HG03571 (cell line): ENCODE results near the gene WFDC2.
A peak's percentile ranks its signal among the peaks of the same experiment; 100 is the strongest.

Source experiments
- ATAC-seq: cut with Tn5 transposase; IDR thresholded peaks from one replicate; pipeline ENCODE4 v1.9.1; 2021; ENCODE audit not compliant: unreplicated experiment

WFDC2 gene, protein sequence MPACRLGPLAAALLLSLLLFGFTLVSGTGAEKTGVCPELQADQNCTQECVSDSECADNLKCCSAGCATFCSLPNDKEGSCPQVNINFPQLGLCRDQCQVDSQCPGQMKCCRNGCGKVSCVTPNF

DNA sequence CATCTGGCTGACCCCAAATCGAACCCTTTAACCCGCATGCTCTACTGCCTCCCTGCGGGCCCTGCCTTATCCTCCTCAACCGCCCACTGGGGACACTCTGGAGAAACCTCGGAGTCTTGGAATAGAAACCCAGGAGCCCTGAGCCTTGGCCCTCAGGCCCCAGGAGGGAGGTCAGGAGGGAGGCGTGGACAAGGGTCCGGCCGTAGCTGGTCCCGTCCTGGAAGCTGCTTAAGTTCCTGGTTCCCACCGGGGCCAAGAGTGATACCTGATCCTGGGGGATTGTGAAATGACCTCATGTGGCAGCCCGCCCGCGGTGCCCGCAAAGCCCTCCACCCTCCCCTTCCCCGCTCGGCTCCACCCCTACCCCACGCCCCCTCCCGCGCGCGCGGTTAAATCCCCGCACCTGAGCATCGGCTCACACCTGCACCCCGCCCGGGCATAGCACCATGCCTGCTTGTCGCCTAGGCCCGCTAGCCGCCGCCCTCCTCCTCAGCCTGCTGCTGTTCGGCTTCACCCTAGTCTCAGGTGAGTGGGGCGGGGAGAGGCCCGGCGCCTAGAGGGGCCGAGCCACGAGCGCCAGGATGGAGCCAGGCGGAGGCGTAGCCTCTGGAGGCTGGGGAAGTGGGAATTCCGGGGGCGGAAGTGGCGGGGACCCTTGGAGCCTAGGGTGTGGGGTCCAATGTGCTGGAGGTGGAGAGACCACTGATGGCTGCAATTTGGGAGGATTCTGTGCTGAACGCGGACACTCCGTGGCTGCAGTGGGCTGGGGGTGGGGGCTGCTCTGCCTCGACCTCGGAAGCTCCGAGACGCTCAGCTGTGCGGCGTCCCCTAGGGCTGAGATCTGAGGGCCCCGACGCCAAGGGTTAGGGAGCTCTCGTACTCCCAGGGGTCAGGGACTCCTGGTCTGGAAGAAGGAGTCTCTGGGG lies at the start of gene WFDC2:
Gene WFDC2 (plus strand): TSS at position 418 of the 926 bp plus-strand sequence. CDS start 29 bp downstream, at position 447.
- no peak for ATAC-seq

- no peak for ATAC-seq
These were observed 49.4 kb upstream of the WFDC2 start for GRCh38 chr20:45420125-45420524.

DNA sequence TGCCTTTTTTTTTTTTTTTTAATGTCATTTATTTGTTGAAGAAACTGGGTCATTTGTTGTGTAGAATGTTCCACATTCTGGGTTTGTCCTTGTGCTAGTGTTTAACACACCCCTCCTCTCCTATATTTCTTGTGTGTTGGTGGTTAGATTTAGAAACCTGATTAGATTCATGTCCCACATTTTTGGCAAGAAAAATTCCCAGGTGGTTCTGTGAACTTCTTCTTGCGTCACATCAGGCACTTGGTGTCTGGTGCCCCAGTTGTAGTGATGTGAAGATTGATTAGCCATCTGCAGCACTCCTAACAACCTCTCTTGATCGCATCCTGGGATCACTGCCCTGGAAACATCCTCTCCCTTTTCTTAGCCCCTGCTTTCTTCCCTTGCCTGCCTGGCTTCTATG lies 45.9 kb upstream of the WFDC2 start:
- no peak for ATAC-seq

GRCh38 chr20:45425561-45425960 lies 44.0 kb upstream of the WFDC2 start:
- ATAC-seq = no peak

DNA sequence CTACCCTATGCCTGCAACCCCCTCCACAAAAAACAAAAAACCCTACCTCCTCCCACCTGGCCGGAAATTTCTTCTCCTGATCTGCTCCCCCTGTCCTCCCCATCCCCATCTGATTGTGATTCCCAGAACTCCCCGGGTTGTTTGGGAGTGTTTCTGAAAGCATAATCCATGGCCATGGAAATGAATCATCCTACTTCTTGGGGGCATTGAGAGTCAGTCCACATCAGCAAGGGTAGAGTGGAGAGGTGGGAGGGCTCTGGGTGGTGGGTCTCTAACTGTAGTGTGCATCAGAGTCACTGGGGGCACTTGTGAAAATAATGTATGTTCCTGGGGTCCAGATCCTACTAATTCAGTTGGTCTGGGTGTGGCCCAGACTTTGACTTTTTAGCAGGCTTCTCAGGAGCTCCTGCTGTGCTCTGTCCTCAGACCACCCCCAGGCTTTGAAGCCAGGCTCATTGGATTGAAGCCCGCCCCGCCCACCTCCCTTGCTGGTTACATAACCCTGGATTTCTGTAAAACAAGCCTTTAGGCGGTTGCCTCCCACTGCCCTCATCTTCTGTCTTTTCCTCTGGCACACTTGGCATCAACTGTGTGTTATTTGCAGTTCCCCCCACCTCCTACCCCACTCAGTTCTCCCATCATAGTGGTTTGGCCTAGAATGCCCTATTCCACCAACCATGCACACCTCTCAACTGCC lies 43.1 kb upstream of the WFDC2 start:
- no peak for ATAC-seq

- no peak for ATAC-seq
These were observed 42.1 kb upstream of the WFDC2 start for GRCh38 chr20:45427236-45428149.

DNA sequence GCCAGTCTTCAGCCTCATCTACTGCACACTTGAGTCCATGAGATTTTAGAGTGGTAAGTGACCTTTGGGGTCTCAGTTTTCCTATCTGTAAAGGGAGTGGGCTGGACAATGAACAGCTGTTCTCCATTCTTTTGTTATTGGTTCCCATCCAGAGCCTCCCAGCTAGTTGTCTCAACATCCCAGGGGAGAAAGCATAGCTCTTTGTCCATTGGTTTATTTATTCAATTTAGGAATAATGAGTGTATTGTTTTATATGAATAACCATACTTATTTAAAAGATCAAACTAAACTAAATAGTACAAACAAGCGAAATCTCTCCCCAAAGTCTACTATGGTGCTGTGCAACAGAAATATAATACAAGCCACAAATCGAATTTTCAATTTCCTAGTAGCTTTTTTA lies 39.9 kb upstream of the WFDC2 start:
- no peak for ATAC-seq

- no peak for ATAC-seq
These were observed 37.3 kb upstream of the WFDC2 start for GRCh38 chr20:45432294-45432693.

GRCh38 chr20:45433316-45433715 lies 36.2 kb upstream of the WFDC2 start:
- no peak for ATAC-seq

DNA sequence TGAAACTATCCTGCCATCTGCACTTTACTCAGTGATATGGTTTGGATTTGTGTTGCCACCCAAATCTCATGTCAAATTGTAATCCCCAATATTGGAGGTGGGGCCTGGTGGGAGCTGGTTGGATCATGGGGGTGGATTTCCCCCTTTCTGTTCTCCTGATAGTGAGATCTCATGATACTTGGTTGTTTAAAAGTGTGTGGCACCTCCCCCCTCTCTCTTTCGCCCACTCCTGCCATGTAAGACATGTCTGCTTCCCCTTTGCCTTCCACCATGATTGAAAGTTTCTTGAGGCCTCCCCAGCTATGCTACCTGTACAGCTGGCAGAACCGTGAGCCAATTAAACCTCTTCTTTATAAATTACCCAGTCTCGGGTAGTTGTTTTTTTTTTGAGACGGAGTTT lies 35.6 kb upstream of the WFDC2 start:
- ATAC-seq = no peak

DNA sequence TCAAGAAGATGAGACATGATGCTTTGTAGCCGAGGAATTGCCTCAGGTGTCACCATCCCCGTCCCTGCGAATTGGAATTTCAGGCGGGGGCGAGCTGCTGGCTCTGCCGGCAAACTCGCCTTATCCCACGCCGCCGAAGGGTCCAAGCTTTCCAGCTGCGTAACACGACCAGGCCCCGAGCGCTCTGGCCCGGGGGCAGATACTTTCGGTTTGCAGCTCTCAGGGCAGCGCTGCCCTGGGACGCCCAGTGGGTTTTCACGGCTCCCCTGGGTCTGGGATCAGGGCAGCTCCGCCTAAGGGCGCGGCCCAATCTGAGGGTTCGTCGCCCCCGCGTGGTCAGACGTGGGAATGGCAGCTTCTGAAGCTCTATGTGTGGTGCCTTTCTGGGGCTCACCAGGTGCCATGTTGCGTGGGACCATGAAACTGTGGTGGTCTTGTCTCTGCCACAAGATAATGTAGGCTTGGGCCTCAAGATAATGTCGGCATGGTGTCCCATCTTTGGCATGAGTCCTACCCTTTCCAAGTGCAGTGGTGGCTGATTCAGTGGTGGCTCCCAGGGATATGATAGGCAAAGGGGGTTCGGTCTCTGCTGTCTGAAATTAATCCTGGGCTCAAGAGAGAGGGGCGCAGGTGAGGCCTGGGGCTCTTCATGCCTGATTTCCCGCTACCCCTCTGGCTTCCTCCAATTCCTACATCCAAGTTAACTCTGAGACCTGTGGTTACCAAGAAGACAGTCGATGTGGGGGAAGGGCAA lies 32.6 kb upstream of the WFDC2 start:
- peak; percentile 74 for ATAC-seq

DNA sequence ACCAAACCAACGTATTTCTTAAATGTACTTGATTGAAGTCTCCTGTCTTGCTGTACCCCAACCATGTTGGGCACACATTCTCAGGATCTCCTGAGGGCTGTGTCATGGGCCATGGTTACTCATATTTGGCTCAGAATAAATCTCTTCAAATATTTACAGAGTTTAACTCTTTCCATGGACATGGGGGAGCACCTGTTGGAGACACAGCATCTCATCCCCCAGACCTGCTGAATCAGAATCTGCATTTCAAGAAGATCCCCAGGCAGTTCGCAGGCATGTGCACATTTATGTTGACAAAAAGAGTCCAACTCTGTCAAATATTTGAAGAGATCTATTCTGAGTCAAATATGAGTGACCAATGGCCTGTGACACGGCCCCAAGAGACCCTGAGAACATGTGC lies 29.1 kb upstream of the WFDC2 start:
- no peak for ATAC-seq

GRCh38 chr20:45440891-45441685 lies 28.5 kb upstream of the WFDC2 start:
- no peak for ATAC-seq

- no peak for ATAC-seq
These were observed 27.8 kb upstream of the WFDC2 start for GRCh38 chr20:45441746-45442145.

GRCh38 chr20:45444050-45444449 lies 25.5 kb upstream of the WFDC2 start:
- no peak for ATAC-seq

DNA sequence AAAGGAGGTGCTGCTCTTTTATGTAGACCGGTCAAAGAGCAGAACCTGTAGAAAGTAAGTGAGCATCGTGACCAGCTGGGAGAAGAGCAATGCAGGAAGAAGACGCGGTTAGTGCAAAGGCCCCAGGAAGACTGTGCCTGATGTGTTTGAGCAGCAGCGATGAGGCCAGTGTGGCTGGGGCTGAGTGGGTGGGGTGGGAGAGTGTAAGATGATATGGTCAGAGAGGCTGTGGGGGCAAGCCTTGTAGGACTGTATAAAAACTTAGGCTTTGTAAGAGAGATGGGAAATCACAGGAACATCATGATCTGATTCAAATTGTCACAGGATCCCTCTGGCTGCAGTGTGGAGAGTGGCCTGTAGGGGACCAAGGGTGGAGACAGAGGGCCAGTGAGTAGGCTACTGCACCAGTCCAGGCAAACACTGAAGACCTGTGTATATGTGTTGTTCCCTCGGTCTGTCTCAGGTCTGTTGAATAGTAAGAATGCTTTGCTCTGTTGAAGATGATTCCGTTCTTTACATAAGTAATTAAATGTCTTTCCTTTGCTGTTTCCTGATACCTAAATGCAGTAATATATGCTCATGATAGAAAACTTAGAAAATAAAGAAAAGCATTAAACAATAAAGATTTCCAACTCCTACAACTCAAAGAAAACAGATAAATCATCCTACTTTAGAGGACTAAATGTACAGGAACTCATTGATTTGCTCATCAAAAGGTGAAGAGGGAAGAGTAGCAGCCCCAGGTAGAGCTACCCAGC lies 23.6 kb upstream of the WFDC2 start:
- ATAC-seq = no peak

GRCh38 chr20:45448270-45448669 lies 21.3 kb upstream of the WFDC2 start:
- ATAC-seq = no peak

GRCh38 chr20:45449528-45449927 lies 20.0 kb upstream of the WFDC2 start:
- no peak for ATAC-seq
